ENCODE data around the gene VPS25. TPM values are rescaled to one million over a fixed set of nuclear protein-coding genes. Genes with fewer than 3 reads are reported as not detected.

The VPS25 gene
- total RNA-seq, 2 donors from 2014 or later, result 57.4 to 91.8 TPM

DNA sequence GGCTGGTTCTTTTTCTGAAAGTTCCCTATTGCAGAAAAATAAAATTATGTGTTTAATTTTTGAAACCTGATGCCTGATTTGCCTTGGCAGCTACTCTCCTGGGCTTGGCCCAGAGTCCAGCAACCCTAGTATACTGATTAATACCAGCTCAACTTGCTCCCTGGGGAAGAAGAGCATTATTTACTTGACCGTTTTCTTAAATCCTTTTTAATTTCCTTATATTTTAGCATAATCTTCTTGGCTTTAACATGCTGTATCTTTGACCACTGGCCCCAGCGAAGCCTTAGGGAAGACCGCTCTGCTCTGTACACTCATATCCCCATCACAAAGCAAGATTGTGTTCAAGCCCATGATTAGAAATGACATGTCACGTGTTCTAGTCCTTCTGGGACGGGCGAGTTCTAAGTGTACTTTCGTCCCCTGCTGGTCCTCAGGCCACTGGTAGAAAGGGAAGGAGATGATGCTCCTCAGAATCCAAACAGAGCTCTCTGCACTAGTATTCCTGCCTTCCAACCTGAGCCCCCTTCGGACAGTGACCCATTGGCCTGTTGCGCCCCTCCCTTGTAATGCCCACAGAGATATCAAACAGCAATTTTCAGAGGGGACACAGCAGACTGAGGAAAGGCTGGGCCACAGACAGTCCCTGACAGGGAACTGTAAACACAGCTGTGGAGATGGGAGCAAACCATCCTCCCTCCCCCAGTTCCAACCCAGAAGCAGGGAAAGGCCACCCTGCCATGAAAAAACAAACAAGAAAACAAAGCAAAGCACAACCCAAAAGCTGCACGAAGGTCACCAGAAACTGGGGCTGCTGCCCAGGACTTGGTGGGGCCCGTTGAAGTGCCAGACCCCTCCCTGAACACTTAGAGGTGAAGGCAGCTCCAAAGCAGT lies 24.1 kb upstream of the VPS25 start:
- Histone ChIP-seq H3K9me3 (no peaks in the 10 kb centered on the region), H3K4me1 (replicated peaks) (peaks cover 10% of the 10 kb centered on the region), H3K4me3 (no peak overlapping the region), H3K27me3 (replicated peaks; ENCODE audit: insufficient read depth) (no peaks in the 10 kb centered on the region), H3K36me3 (no peaks in the 10 kb centered on the region), H3K27ac (peak overlapping the region; percentile 71 to 74)
- no peak for DNase-seq (ENCODE audit: low spot score)
- 45% methylated on average over 11 of the region's 11 CpGs for WGBS
- TF ChIP-seq POLR2AphosphoS5 (IDR thresholded peaks at IDR 0.05), result no peak
- TF ChIP-seq POLR2A (IDR thresholded peaks at IDR 0.05), result no peak
- no peak for TF ChIP-seq CTCF (IDR thresholded peaks at IDR 0.05)
- intact Hi-C loops (cut with DNase I), result no loop called here

DNA sequence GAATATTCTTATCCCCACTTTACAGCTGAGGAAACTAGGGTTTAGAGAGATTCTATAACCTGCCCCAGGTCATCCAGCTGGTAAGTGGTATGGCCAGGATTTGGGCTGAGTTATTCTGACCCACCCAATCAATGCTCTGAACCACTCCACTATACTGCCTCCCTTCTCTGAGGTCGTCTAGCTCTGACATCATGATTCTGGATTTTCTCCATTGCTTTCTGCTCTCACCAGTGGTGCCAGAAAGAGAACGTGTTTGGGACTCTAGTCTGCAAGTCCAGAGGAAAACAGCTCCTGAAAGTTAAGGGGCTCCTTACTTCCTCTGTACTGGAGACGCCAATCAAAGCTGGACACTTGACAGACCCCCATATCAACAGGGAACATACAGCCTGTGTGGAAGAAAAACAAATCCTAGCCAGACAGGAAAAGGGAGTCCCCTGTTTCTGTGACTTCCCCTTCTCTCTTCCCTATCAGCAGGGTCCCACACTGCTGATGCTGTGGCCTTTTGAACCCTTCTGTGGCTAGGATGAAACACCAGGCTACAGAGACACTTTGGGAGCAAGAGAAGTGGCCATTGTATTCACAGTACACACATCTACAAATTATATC lies 22.4 kb upstream of the VPS25 start:
- H3K36me3 ChIP-seq, result no peaks in the 10 kb centered on the region
- 42% methylated on average over 3 of the region's 3 CpGs for WGBS
- TF ChIP-seq CTCF (IDR thresholded peaks at IDR 0.05), result no peak
- TF ChIP-seq POLR2AphosphoS5 (IDR thresholded peaks at IDR 0.05), result no peak
- no peak for TF ChIP-seq POLR2A (IDR thresholded peaks at IDR 0.05)
- H3K9me3 ChIP-seq, result no peaks in the 10 kb centered on the region
- peak overlapping the region in 1 of 2 donors; percentile 71 for H3K27ac ChIP-seq
- H3K27me3 ChIP-seq (replicated peaks; ENCODE audit: insufficient read depth), result no peaks in the 10 kb centered on the region
- H3K4me3 ChIP-seq, result no peak overlapping the region
- DNase-seq (ENCODE audit: low spot score), result no peak
- intact Hi-C loops (cut with DNase I), result no loop called here
- peaks cover 10% of the 10 kb centered on the region for H3K4me1 ChIP-seq (replicated peaks)

- no peaks in the 10 kb centered on the region for H3K36me3 ChIP-seq
- TF ChIP-seq POLR2AphosphoS5 (IDR thresholded peaks at IDR 0.05) (no peak), CTCF (IDR thresholded peaks at IDR 0.05) (no peak), POLR2A (IDR thresholded peaks at IDR 0.05) (no peak)
- H3K27me3 ChIP-seq (replicated peaks; ENCODE audit: insufficient read depth), result no peaks in the 10 kb centered on the region
- intact Hi-C loops (cut with DNase I), result no loop called here
- H3K4me3 ChIP-seq, result no peak overlapping the region
- H3K27ac ChIP-seq, result no peak overlapping the region
- WGBS, result 71% methylated on average over 7 of the region's 7 CpGs
- H3K4me1 ChIP-seq (replicated peaks), result peaks cover 10% of the 10 kb centered on the region
- no peaks in the 10 kb centered on the region for H3K9me3 ChIP-seq
- DNase-seq (ENCODE audit: low spot score), result no peak
These were observed 21.6 kb upstream of the VPS25 start for GRCh38 chr17:42751628-42752027.

GRCh38 chr17:42754782-42755181 lies 18.5 kb upstream of the VPS25 start:
- no peak for TF ChIP-seq POLR2AphosphoS5 (IDR thresholded peaks at IDR 0.05)
- TF ChIP-seq CTCF (IDR thresholded peaks at IDR 0.05), result no peak
- no peak for TF ChIP-seq POLR2A (IDR thresholded peaks at IDR 0.05)
- no peak for DNase-seq (ENCODE audit: low spot score)
- H3K9me3 ChIP-seq, result no peaks in the 10 kb centered on the region
- H3K27me3 ChIP-seq (replicated peaks; ENCODE audit: insufficient read depth), result no peaks in the 10 kb centered on the region
- no peak overlapping the region for H3K4me3 ChIP-seq
- intact Hi-C loops (cut with DNase I), result no loop called here
- no peak overlapping the region for H3K27ac ChIP-seq
- WGBS, result 68% methylated on average over 3 of the region's 3 CpGs
- H3K36me3 ChIP-seq, result no peaks in the 10 kb centered on the region
- H3K4me1 ChIP-seq (replicated peaks), result no peaks in the 10 kb centered on the region
